Activated CD4-positive, alpha-beta T cell treated with anti-CD3 and anti-CD28 coated beads, Interleukin-2, Interleukin-4, amounts not matched to agents 100 ng/mL and 50 ng/mL, durations not matched to agents 16 hours and 8 hours (primary cell): ENCODE measurements around the gene SCIN.
"Not testable (repeated sequence)": the region's sequence is repeated elsewhere in the genome, so short reads cannot be mapped to it uniquely, and the experiment has no call there.

Source experiments
- DNase-seq: peaks from one replicate; pipeline ENCODE4 v3.0.0-alpha.2; 2020; ENCODE audit warnings: low spot score

SCIN gene

DNA sequence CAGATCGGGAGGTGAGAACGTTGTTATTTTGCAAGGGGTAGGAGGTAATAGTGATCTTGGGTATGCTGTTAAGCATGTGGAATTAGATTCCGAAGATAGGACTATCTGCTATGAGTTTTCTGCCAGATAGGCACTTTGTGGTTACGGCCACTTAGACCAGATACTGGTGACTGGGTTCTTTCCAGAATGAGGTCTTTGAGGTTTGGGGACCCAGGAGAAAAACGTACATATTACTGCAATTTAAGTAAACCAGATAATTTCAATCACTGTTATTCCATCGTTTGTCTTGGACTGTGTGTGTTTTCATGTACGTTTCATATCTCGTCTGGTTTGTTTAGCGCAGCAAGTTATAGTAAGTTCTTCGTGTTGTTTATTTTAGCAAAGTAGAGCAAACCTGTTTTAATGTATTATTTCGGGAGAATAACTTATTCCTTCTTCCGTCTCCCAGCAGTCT is 117.2 kb downstream of the SCIN start:
- DNase-seq = no peak

DNA sequence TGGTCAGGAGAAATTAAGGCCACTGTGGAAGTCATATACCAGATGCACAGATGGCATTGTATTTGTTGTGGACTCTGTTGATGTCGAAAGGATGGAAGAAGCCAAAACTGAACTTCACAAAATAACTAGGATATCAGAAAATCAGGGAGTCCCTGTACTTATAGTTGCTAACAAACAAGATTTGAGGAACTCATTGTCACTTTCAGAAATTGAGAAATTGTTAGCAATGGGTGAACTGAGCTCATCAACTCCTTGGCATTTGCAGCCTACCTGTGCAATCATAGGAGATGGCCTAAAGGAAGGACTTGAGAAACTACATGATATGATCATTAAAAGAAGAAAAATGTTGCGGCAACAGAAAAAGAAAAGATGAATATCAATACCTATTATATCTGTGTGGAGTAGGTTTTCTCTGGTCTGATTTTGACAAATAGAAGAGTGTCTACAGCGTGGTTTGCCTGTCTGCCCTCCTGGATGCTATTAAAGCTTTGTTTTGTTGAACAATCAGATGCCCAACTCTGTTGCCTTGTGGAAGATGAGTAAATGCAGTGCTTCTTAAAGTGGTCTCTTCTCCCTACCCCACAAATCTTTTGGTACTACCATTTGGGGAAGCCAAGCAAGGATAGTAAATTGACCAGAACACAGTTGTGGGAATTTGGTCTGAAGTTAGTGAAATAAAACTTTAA is 118.1 kb downstream of the SCIN start:
- not testable (repeated sequence) for DNase-seq

DNA sequence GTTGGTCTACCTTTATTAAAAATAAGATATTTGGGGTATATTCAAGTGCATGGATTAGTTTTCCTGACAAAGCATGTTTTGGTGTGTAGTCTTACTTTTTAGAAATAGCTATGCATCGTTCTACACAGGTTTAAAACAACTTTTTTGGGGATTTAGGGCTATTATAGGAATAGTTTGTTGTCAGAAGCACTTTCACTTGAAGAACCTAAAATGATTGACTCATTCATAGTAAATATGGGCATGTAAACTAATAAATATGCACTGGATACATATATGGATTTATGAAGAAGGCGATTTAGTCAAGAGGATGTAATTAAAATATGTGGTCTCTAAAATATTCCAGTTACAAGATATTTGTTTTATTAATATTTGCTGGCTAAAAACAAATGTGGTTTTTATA is 118.9 kb downstream of the SCIN start:
- DNase-seq = no peak

DNA sequence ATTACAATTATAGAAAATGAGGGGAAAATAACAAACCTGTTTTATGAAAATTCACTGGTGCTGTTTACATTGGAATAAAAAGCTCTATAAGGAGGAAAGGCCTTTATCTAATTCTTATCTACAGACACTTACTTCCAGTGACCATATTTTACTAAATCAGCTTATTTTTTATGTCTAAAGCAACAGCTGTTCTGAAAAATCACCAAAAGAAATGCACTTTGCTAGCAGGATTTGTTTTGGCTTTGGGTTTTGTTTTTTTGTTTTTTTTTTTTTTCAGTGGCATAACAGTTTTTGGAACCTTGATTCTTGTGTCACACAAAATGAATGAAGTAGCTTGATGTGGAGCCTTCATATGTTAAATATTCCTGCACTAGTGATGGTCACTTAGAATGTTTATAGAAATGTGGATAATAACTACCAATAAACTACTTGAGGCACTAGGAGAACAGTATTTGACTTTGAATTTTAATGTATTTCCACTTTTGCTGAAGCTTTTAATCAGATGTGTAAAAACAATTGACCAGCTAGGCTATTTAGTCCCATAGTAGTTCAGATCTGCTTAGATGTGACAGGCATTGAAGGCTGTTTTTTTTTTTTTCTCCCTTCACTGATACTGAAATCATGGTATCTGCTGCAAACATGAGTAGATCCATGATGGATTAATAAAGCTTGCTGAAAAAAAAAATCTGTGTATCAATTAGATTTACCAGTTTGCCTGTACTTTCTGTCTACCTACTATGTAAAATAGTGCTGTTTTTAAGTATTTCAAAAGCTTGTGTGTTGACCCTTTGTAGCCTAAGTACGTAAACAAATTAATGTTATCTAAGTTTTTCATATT is 119.7 kb downstream of the SCIN start:
- no peak for DNase-seq

DNA sequence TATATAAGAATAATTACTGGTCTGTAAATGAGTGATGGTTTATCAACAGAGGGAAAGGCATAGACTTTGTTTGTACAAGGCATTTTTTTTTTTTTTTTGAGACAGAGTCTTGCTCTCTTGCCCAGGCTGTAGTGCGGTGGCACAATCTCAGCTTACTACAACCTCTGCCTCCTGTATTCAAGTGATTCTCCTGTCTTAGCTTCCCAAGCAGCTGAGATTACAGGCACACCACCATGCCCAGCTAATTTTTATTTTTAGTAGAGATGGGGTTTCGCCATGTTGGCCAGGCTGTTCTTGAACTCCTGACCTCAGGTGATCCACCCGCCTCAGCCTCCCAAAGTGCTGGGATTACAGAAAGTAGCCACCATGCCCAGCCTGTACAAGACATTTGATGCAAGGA is 120.9 kb downstream of the SCIN start:
- not testable (repeated sequence) for DNase-seq

DNA sequence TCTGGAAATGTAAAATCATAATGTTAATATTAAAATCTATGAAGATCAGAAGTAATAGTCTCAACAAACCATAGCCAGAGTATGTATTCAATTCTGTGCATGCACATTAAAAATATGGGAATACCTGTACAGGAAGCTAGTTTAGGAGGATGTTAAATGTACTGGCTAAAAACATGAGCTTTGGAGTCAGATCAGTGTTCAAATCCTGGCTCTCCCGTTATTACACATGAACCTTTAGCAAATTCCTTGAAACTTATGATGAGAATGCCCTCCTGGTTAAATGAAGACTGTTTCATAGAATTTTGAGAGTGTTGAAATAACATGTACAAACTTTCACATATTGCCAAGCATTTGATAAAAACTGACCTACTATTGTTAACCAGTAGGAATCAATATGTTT is 121.5 kb downstream of the SCIN start:
- DNase-seq = no peak

DNA sequence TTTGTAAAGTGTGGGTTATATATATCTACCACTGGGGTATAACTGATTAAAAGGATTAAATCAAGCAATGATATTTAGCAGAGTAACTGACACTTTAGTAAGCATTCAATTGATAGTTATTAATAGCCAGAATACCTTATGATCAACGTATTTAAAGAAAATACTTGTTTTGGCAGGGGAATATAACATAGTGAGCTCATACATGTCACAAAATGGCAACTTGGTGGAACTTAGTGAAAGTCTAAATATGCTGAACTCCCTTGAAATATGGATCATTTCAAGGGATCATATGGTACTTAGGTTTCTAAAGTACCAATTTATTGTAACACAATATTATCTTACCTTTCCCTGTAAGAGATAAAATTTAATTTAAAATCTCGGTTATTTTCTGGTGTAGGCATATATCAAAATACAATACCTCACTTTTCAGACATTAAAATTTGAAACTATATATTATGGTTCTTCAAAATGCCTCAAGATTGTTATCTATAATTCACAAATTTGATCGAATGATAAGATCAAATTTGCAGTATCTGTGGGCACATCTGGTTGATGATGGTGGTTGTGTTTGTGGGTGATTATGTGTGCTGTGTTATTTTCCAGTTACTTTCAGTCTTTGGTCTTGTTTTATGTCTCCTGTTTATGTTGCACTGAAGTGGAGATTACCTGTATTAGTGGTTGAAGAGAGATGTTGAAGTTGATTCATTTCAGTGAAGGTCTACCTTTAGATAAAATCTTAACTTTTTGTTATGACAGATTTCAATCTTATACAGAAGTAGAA is 122.1 kb downstream of the SCIN start:
- peak; percentile 13 for DNase-seq

DNA sequence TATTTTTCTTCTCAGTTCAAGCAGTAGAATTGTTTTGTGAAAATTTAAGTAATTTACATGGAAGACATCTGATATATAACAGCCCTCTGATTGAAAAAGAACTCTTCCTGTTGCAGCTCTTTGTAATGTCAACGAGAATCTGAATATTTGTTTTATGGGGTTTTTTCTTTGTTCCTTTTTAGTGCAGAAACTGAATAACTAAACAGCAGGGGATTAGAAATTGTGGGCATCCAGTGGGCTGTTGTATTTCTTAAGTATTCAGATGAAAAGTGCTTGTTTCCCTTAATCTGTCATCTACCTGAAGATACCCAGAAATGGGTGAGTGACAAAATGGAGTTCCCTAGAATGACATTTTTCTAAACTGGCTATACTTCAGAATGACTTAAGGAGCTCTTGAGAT is 124.3 kb downstream of the SCIN start:
- no peak for DNase-seq

DNA sequence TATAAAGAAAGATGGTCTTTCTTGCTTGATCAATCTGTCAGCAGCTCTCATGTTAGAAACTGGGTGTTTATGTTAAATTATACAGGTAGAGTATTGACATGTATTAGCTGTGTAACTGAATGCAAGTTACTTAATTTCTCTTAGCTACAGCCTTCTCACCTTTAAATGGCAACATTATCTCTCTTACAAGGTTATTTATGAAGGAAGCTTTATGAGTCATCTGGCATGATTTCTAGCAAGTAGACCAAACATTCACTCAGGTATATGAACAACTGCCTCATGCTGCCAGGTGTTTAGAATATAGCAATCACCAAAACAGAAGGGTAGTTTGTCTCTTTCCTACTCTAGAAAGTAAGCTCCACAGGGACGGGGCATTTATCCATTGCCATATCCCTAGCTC is 125.4 kb downstream of the SCIN start:
- no peak for DNase-seq

DNA sequence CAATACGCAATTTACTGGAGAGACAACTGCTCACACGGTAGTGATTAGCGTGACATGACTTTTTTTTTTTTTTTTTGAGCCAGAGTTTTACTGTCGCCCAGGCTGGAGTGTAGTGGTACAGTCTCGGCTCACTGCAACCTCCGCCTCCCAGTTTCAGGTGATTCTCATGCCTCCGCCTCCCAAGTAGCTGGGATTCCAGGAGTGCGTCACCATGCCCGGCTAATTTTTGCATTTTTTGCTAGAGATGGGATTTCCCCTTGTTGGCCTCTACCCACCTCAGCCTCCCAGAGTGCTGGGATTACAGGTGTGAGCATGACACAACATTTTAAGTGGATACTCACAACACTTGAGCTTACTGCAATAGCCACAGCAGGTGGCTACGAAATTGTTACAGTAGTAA is 128.8 kb downstream of the SCIN start:
- DNase-seq = no peak

DNA sequence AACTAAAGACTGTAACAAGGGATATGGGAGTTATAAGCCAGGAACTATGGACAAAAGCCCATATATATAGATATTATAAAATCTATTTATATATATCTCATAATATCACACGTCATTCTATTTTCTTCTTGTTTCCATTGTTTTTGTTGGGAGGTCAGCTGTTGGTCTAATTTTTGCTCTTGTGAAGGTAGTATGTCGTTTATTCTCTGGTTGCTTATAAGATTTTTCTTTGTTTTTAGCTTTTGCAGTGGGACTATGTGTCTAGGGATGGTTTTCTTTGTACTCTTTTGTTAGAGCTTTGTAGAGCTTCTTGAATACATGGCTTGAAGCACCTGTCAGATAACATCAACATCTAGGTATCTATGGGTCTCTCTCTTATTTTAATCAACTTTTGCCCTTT is 130.9 kb downstream of the SCIN start:
- no peak for DNase-seq

DNA sequence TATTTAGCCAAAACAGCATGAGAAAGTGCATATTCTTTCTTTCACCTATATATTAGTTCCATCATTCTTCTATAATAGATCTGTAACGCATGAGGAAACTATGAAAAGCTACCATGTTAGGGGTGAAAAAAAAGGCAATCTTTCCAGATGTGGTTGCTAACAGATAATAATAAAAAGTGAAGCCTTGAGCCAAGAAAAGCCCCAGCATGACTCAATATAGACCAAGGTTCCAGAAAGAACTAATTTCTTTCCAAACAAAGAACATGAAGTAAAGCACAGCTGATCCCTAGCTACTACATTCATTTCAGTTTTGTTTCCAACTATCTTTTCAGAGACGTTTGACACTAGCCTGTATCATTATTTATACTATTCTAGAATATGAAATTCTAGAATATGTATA is 133.4 kb downstream of the SCIN start:
- no peak for DNase-seq

DNA sequence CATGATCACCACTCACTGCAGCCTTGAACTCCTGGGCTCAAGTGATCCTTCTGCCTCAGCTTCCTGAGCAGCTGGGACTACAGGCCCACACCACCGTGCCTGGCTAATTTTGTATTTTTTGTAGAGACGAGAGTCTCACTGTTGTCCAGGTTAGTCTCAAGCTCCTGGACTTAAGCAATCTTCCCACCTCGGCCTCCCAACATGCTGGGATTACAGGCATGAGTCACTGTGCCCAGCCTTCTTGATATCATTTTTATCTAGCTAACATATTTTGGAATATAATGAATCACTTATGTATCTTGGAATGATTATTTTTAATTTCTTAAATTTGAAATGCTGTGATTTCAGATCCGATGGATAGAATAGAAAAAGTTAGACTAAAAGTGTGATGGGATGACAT is 135.4 kb downstream of the SCIN start:
- no peak for DNase-seq

DNA sequence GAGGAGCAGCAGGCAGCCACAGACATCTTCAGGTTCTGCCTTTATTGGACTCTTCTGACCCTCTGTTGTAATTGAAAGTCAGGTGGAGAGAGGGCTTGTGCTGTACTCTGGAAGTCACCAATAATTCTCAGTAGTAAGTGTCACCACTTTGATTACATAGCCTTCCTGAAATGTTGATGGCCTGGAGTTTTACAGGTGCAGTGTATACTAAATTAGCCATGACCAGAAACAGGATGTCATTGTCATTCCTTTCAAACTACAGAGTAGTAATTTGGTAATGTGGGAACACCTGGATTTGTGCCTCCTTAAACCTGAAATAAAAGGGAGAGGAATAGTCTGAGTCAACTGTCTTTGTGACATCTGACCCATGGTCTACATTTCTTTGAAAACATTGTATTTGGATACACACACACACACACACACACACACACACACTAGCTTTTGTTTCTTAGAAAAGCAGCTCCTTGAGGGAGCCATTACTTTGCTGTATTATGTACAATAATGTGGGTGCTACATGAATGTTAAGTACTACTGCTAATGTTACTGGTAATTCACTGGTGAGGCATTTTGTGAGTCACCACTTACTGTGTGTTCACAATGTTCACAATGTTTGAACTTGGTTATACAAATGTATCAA is 136.5 kb downstream of the SCIN start:
- no peak for DNase-seq

DNA sequence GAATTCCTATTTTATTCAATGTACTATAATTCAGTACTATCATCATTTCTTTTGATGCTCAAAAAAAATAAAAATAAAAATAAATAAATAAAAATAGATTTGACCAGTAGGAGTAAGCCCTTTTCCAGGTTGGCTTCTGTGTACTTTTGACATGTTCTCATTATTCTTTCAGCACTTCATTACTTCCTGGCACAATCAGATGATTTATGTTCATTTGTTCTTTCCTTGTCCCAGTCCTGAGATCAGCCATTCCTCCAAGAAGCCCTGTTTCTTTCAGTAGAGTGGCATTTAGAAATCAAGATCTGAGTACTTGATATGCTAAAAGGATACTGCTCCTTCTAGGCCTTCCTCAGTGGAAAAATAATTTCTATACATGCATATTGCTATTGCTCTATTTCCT is 137.8 kb downstream of the SCIN start:
- DNase-seq = no peak
